H1 (cell line): Measurements from ENCODE around the gene HDDC3. TPM values are rescaled to one million over a fixed set of nuclear protein-coding genes. Genes with fewer than 3 reads are reported as not detected.

ENCODE experiments used
- CTCF ChIA-PET: fragments of 300-600 bp; sonication (Branson Sonifier 250); formaldehyde crosslinking; loops from one replicate; lab custom pipeline; 2021; ENCODE audit not compliant: partially characterized antibody; lab: Charles Lee
- POLR2A ChIA-PET: fragments of 300-600 bp; sonication (Branson Sonifier 250); formaldehyde crosslinking; loops from one replicate; lab custom pipeline; 2021; ENCODE audit warnings: inconsistent platforms; ENCODE audit not compliant: partially characterized antibody; lab: Charles Lee
- DNase-seq, 2 experiments: peaks; one replicate each; pipeline versions ENCODE4 v3.0.0 to v3.0.0-alpha.2; 2010 to 2022; ENCODE audit warnings: low spot score in 2 of 2, low read depth in 1 of 2, mixed read lengths in 1 of 2
- FAIRE-seq: peaks from 2 replicates; lab custom pipeline; 2011; peaks lifted over from hg19 to GRCh38; lab: Jason Lieb, UNC
- H2AFZ ChIP-seq: 2 replicates; pipeline ENCODE4 v1.8.1; 2012; ENCODE audit warnings: low read length, inconsistent platforms
- H2AK5ac ChIP-seq: 2 replicates; pipeline ENCODE4 v1.6.1; 2013; ENCODE audit warnings: low read depth, low read length
- H2BK120ac ChIP-seq: replicated peaks from 2 replicates; pipeline ENCODE3; 2013; ENCODE audit warnings: low read depth, low read length, inconsistent platforms
- H2BK12ac ChIP-seq: 2 replicates; pipeline ENCODE4 v1.6.1; 2013; ENCODE audit warnings: low read depth, low read length
- H2BK15ac ChIP-seq: 2 replicates; pipeline ENCODE4 v1.6.1; 2013; ENCODE audit warnings: low read length
- H2BK20ac ChIP-seq: 2 replicates; pipeline ENCODE4 v1.6.1; 2013; ENCODE audit warnings: low read length
- H2BK5ac ChIP-seq: 2 replicates; pipeline ENCODE4 v1.6.1; 2013; ENCODE audit warnings: low read depth, low read length
- H3K14ac ChIP-seq: 2 replicates; pipeline ENCODE4 v1.6.1; 2013; ENCODE audit warnings: inconsistent platforms; ENCODE audit not compliant: insufficient read length
- H3K18ac ChIP-seq: 2 replicates; pipeline ENCODE4 v1.6.1; 2013; ENCODE audit warnings: low read length; ENCODE audit errors: extremely low read depth
- H3K23ac ChIP-seq: 2 replicates; pipeline ENCODE4 v1.6.1; 2013; ENCODE audit warnings: inconsistent platforms; ENCODE audit not compliant: insufficient read length
- H3K23me2 ChIP-seq: 2 replicates; pipeline ENCODE4 v1.6.1; 2013; ENCODE audit warnings: low read depth, low read length
- H3K27ac ChIP-seq: 2 replicates; pipeline ENCODE4 v1.6.1; 2011; ENCODE audit warnings: low read depth, low read length, inconsistent platforms
- H3K27me3 ChIP-seq, 4 experiments: replicated peaks in 1 of 4; 1 replicate in 1 of 4; 2 replicates in 3 of 4; pipeline versions ENCODE4 v1.6.1 to v1.8.1; 2011 to 2013; ENCODE audit warnings: low read length in 3 of 4, mild to moderate bottlenecking in 3 of 4, inconsistent platforms in 2 of 4, mixed read lengths in 2 of 4, moderate library complexity in 1 of 4; ENCODE audit not compliant: control insufficient read depth in 3 of 4, insufficient read depth in 3 of 4; ENCODE audit errors: extremely low read depth in 1 of 4
- H3K36me3 ChIP-seq, 4 experiments: 2 replicates each; pipeline versions ENCODE4 v1.6.1 to v1.8.1; 2011 to 2013; ENCODE audit warnings: mild to moderate bottlenecking in 4 of 4, low read length in 3 of 4, moderate library complexity in 2 of 4, control low read depth in 1 of 4, inconsistent platforms in 1 of 4; ENCODE audit not compliant: insufficient read depth in 4 of 4, control insufficient read depth in 2 of 4
- H3K4ac ChIP-seq: replicated peaks from 2 replicates; pipeline ENCODE3; 2013; ENCODE audit warnings: low read length, low read depth, mixed read lengths, inconsistent platforms; ENCODE audit not compliant: insufficient read length
- H3K4me1 ChIP-seq, 4 experiments: replicated peaks in 1 of 4; 1 replicate in 1 of 4; 2 replicates in 3 of 4; pipeline versions ENCODE4 v1.6.1 to v1.8.1; 2011 to 2013; ENCODE audit warnings: low read length in 3 of 4, inconsistent platforms in 2 of 4, mixed read lengths in 1 of 4; ENCODE audit not compliant: insufficient read depth in 4 of 4, control insufficient read depth in 3 of 4
- H3K4me2 ChIP-seq, 2 experiments: 2 replicates each; pipeline versions ENCODE4 v1.6.1 to v1.8.1; 2011 to 2013; ENCODE audit warnings: low read depth in 2 of 2, low read length in 2 of 2, control low read depth in 1 of 2, inconsistent platforms in 1 of 2, mild to moderate bottlenecking in 1 of 2; ENCODE audit not compliant: insufficient read depth in 1 of 2
- H3K4me3 ChIP-seq, 4 experiments: fragments of 200-600, 300-600 bp in 1 of 4; sonication (generic), shearing (Covaris generic), sonication (Bioruptor Twin) in 1 of 4; 2 replicates each; pipeline versions ENCODE4 v1.5.1 to v1.8.1; 2011 to 2016; ENCODE audit warnings: low read length in 4 of 4, low read depth in 3 of 4, control low read depth in 2 of 4, inconsistent platforms in 2 of 4, mild to moderate bottlenecking in 2 of 4, mixed read lengths in 1 of 4, moderate library complexity in 1 of 4; ENCODE audit not compliant: insufficient read depth in 2 of 4; ENCODE audit errors: extremely low read depth in 1 of 4
- H3K56ac ChIP-seq: replicated peaks from 2 replicates; pipeline ENCODE3; 2013; ENCODE audit warnings: low read depth, mild to moderate bottlenecking, mixed read lengths, low read length, inconsistent platforms; ENCODE audit not compliant: insufficient read length
- H3K79me1 ChIP-seq: 2 replicates; pipeline ENCODE4 v1.6.1; 2013; ENCODE audit warnings: low read depth, low read length, control low read depth
- H3K79me2 ChIP-seq, 2 experiments: 2 replicates each; pipeline versions ENCODE4 v1.6.1 to v1.8.1; 2012 to 2013; ENCODE audit warnings: low read length in 2 of 2, mild to moderate bottlenecking in 2 of 2, inconsistent platforms in 1 of 2; ENCODE audit not compliant: insufficient read depth in 2 of 2, control insufficient read depth in 1 of 2
- H3K9ac ChIP-seq, 4 experiments: replicated peaks in 1 of 4; 1 replicate in 1 of 4; 2 replicates in 3 of 4; pipeline versions ENCODE4 v1.6.1 to v1.8.1; 2011 to 2013; ENCODE audit warnings: low read depth in 3 of 4, low read length in 3 of 4, control low read depth in 2 of 4, mild to moderate bottlenecking in 2 of 4, moderate library complexity in 2 of 4, inconsistent platforms in 1 of 4; ENCODE audit errors: extremely low read depth in 1 of 4
- H3K9me3 ChIP-seq, 2 experiments: 2 replicates each; pipeline versions ENCODE4 v1.6.1 to v1.8.1; 2012 to 2013; ENCODE audit warnings: mild to moderate bottlenecking in 2 of 2, moderate library complexity in 2 of 2, control low read depth in 1 of 2, inconsistent platforms in 1 of 2, low read depth in 1 of 2, low read length in 1 of 2, mixed read lengths in 1 of 2; ENCODE audit not compliant: insufficient read depth in 2 of 2
- H4K20me1 ChIP-seq, 2 experiments: replicated peaks in 1 of 2; 2 replicates each; pipeline versions ENCODE3 to v1.8.1; 2011 to 2013; ENCODE audit warnings: inconsistent platforms in 2 of 2, low read length in 2 of 2, mild to moderate bottlenecking in 1 of 2; ENCODE audit not compliant: insufficient read depth in 2 of 2, control insufficient read depth in 1 of 2
- H4K5ac ChIP-seq: 2 replicates; pipeline ENCODE4 v1.6.1; 2013; ENCODE audit warnings: low read length, low read depth, mixed read lengths, inconsistent platforms; ENCODE audit not compliant: insufficient read length
- H4K8ac ChIP-seq: 2 replicates; pipeline ENCODE4 v1.8.0; 2013; ENCODE audit warnings: mild to moderate bottlenecking, moderate library complexity, low read length, inconsistent platforms; ENCODE audit not compliant: insufficient read depth; ENCODE audit errors: extremely low read depth
- H4K91ac ChIP-seq: replicated peaks from 2 replicates; pipeline ENCODE3; 2013; ENCODE audit warnings: low read length, mixed read lengths, inconsistent platforms; ENCODE audit not compliant: insufficient read length
- ASH2L ChIP-seq: fragments of 200-600, 300-600 bp; sonication (generic); IDR thresholded peaks from one replicate; pipeline ENCODE4 v1.7.1; 2017; ENCODE audit warnings: low read length
- BACH1 ChIP-seq: IDR thresholded peaks from 2 replicates; pipeline ENCODE4 v1.6.1; 2012; ENCODE audit warnings: low read length, improper control_type of control experiment
- GABPA ChIP-seq: IDR thresholded peaks from 2 replicates; pipeline ENCODE4 v1.6.1; 2011; ENCODE audit warnings: mild to moderate bottlenecking, low read length, moderate library complexity, borderline replicate concordance; ENCODE audit not compliant: insufficient read depth
- KDM4A ChIP-seq: IDR thresholded peaks from one replicate; pipeline ENCODE4 v1.7.1; 2012; ENCODE audit warnings: low read depth, mild to moderate bottlenecking, moderate library complexity, low read length, inconsistent platforms; ENCODE audit not compliant: severe bottlenecking
- TBP ChIP-seq: IDR thresholded peaks from 2 replicates; pipeline ENCODE4 v1.6.1; 2011; ENCODE audit warnings: low read depth, low read length, improper control_type of control experiment
- YY1 ChIP-seq: IDR thresholded peaks from 2 replicates; pipeline ENCODE4 v1.6.1; 2011; ENCODE audit warnings: low read depth, mild to moderate bottlenecking, low read length
- whole genome bisulfite sequencing, 2 experiments: shearing (Covaris generic) in 1 of 2; methylation state at CpG; one replicate each; pipeline versions ENCODE4 v1.1.6 to v1.1.7; 2013 to 2015; ENCODE audit warnings: low lambda C conversion rate in 2 of 2, mixed read lengths in 2 of 2, inconsistent platforms in 1 of 2, low coverage in 1 of 2, missing lambda C conversion rate in 1 of 2; ENCODE audit not compliant: insufficient replicate concordance in 2 of 2, insufficient coverage in 1 of 2, insufficient read length in 1 of 2; ENCODE audit errors: extremely low coverage in 1 of 2, missing lambda C conversion rate in 1 of 2; 5-methylcytosine and 5-hydroxymethylcytosine counted together
- polyA plus RNA-seq, 7 experiments: library from polyadenylated mRNA; depleted of rRNA in 3 of 7; stranded (reverse) in 5 of 7; unstranded in 2 of 7; fragments of >200 nt in 5 of 7; fragments of 200-250 nt in 2 of 7; gene quantifications; 1 replicate in 5 of 7; 2 replicates in 1 of 7; 4 replicates in 1 of 7; pipeline versions ENCODE4 v1.2.1 to v1.2.3, GENCODE V29; 2011 to 2013; ENCODE audit warnings: missing spikeins in 2 of 7, mixed read lengths in 2 of 7
- total RNA-seq: library from RNA; stranded (reverse); fragmentation: NEBNext Ultra II Directional; extraction: Animal tissue kit (Norgen Biotek cat#: 25700); gene quantifications from 2 replicates; pipeline ENCODE4 v1.2.1, GENCODE V29; 2021
- TF ChIP-seq, protein P1 (sequence below), 3 experiments: IDR thresholded peaks; 1 replicate in 2 of 3; 2 replicates in 1 of 3; pipeline versions ENCODE4 v1.5.1 to v1.6.1; 2011; ENCODE audit warnings: low read length in 3 of 3, mild to moderate bottlenecking in 3 of 3, inconsistent platforms in 2 of 3, low read depth in 1 of 3, moderate library complexity in 1 of 3; ENCODE audit not compliant: insufficient read depth in 1 of 3; ENCODE audit errors: control extremely low read depth in 1 of 3
- TF ChIP-seq, protein P2 (sequence below): IDR thresholded peaks from 2 replicates; pipeline ENCODE4 v1.6.1; 2012; ENCODE audit warnings: inconsistent platforms

Gene HDDC3
- total and polyA plus RNA-seq, 2 of the 8 experiments (the other 6 are each of a cell fraction or from before 2014, with no cell fraction given): 16.3 to 16.5 TPM

DNA sequence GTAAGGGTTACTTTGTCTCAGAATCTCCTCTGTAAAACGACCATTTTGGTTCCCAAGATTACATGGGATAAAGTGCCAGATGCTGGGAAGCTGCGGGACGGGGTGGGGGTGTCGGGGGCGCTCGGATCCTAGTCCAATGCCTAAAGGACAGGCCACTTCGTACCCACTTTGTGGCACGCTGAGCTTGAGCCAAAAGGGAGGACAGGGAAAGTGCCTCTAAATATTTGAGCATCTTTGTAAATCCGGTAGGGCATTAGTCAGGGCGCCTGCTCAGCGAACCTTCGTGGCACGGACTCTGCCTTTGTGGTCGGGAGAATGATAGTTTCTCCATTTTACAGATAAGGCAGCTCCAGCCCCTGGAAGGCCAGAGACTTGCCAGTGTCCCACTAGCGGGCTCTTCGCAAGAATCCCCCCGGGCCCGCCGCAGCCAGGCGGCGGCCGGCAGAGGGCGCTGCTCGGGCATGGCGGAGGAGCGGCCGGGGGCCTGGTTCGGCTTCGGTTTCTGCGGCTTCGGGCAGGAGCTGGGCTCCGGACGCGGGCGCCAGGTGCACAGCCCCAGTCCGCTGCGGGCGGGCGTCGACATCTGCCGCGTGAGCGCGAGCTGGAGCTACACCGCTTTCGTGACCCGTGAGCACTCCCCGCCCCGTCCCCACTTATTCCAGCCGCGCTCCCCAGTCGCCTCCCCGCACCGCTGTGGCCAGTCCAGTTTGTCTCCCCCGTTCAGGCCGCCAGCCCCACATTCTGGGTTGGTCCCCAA lies 24.1 kb upstream of the HDDC3 start:
- WGBS, 2 experiments: 12% methylated on average over 38 of the region's 56 CpGs; no CpG with 5 or more reads in 1 of the 2 experiments
- H2AK5ac ChIP-seq: no peak overlapping the region
- DNase-seq (peak in 1 of 2 experiments; percentile 94), FAIRE-seq (no peak)
- peaks cover 3% of the 10 kb centered on the region; the same call in 1 of the 2 replicates for H3K79me1 ChIP-seq
- CTCF ChIA-PET: interaction anchor here (0.7 to 19.2 kb wide), 32 partner anchors 9 to 426 kb away, joined by 3 to 306 read pairs (median 4); partner anchors contain the start of genes HDDC3, MAN2A2 and UNC45A
- H2AFZ ChIP-seq: no peak overlapping the region
- H2BK5ac ChIP-seq: no peak overlapping the region
- peak overlapping the region; percentile 29; the same call in 1 of the 2 replicates for H2BK15ac ChIP-seq
- no peak overlapping the region for H3K27ac ChIP-seq
- H3K4me3 ChIP-seq: peak overlapping the region; percentile 48 to 72 (median 60)
- H3K18ac ChIP-seq: peak overlapping the region; percentile 7; the same call in 1 of the 2 replicates
- no peak overlapping the region for H3K14ac ChIP-seq
- H3K36me3 ChIP-seq: peaks cover 0 to 23% (median 17%) of the 10 kb centered on the region in 4 experiments
- H3K56ac ChIP-seq: no peak overlapping the region
- no peaks in the 10 kb centered on the region for H3K27me3 ChIP-seq
- H3K4me2 ChIP-seq: peak overlapping the region; percentile 82 to 98
- H2BK12ac ChIP-seq: no peak overlapping the region
- no peaks in the 10 kb centered on the region for H3K79me2 ChIP-seq
- no peak overlapping the region for H3K4ac ChIP-seq
- POLR2A ChIA-PET: interaction anchor here (0.7 to 2.8 kb wide), 11 partner anchors 10 to 77 kb away, joined by 3 to 20 read pairs (median 3); partner anchors contain the start of genes HDDC3 and PRC1
- H3K4me1 ChIP-seq: peaks cover 0 to 15% (median 8%) of the 10 kb centered on the region in 4 experiments; a peak in 6 of 7 replicates
- H4K20me1 ChIP-seq: peaks cover 1 to 9% of the 10 kb centered on the region in 2 experiments
- no peak overlapping the region; the same call in 1 of the 2 replicates for H4K8ac ChIP-seq
- peaks cover 14% of the 10 kb centered on the region; the same call in 1 of the 2 replicates for H3K23me2 ChIP-seq
- no peak overlapping the region for H4K5ac ChIP-seq
- peak overlapping the region; percentile 72 for H4K91ac ChIP-seq
- no peak overlapping the region for H2BK120ac ChIP-seq
- H3K9me3 ChIP-seq: no peaks in the 10 kb centered on the region
- H2BK20ac ChIP-seq: no peak overlapping the region
- H3K23ac ChIP-seq: no peak overlapping the region
- peak overlapping the region in 2 of 4 experiments; percentile 13 to 79; a peak in 2 of 7 replicates for H3K9ac ChIP-seq
- TF ChIP-seq, protein P1, sequence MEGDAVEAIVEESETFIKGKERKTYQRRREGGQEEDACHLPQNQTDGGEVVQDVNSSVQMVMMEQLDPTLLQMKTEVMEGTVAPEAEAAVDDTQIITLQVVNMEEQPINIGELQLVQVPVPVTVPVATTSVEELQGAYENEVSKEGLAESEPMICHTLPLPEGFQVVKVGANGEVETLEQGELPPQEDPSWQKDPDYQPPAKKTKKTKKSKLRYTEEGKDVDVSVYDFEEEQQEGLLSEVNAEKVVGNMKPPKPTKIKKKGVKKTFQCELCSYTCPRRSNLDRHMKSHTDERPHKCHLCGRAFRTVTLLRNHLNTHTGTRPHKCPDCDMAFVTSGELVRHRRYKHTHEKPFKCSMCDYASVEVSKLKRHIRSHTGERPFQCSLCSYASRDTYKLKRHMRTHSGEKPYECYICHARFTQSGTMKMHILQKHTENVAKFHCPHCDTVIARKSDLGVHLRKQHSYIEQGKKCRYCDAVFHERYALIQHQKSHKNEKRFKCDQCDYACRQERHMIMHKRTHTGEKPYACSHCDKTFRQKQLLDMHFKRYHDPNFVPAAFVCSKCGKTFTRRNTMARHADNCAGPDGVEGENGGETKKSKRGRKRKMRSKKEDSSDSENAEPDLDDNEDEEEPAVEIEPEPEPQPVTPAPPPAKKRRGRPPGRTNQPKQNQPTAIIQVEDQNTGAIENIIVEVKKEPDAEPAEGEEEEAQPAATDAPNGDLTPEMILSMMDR (IDR thresholded peaks at IDR 0.05; ENCODE audit: control extremely low read depth in 1 of 3, insufficient read depth in 1 of 3, low read depth in 1 of 3, low read length in 3 of 3): peak; percentile 85 to 98 (median 87)
- TF ChIP-seq, protein P2, sequence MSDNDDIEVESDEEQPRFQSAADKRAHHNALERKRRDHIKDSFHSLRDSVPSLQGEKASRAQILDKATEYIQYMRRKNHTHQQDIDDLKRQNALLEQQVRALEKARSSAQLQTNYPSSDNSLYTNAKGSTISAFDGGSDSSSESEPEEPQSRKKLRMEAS: peak; percentile 61
- TF ChIP-seq GABPA (peak; percentile 70; the same call in 1 of the 2 replicates), BACH1 (peak; percentile 70), TBP (0 out of 2 replicates have a peak, but pooled peaks have one; percentile 52), YY1 (peak; percentile 91), KDM4A (no peak), ASH2L (peak; percentile 29)
